HepG2 (cell line): ENCODE results near the gene CDC20.

Experiments
- JUND ChIP-seq: sonication (generic); formaldehyde crosslinking; IDR thresholded peaks from 2 replicates; pipeline ENCODE4 v1.8.0; 2022; ENCODE audit warnings: mild to moderate bottlenecking, missing genetic modification reagents
- PCBP1 ChIP-seq: fragments of 200-400 bp; formaldehyde crosslinking; IDR thresholded peaks from 2 replicates; pipeline ENCODE4 v1.6.1; 2017; ENCODE audit warnings: mild to moderate bottlenecking, low read depth, low read length, borderline replicate concordance
- ZNF263 ChIP-seq: sonication (generic); formaldehyde crosslinking; IDR thresholded peaks from 2 replicates; pipeline ENCODE4 v1.4.0; 2020; ENCODE audit warnings: missing genetic modification reagents
- ZNF407 ChIP-seq: sonication (generic); formaldehyde crosslinking; IDR thresholded peaks from one replicate; pipeline ENCODE4 v1.5.1; 2020; ENCODE audit warnings: mild to moderate bottlenecking, missing genetic modification reagents; ENCODE audit errors: not compliant biosample characterization

DNA sequence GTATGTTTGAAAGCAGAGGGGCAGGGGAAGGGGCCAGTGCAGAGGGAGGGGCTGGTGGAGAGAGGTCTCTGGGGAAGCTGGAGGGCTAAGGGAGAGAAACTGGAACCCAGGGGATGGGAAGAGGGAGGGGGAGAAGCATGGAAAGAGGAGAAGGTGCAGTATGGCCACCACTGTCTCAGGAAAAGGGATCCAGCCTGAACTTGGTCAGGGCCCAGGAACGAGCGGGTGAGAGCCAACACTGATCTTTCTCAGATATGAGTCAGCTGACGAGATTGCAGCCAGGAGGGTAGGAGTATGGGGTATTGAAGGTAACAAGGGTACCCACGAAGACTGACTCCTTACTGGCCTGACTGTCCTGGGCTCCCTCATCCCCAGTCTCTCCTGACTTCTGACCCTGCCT lies 40.0 kb upstream of the CDC20 start:
- TF ChIP-seq ZNF407 (CRISPR knock-in tag) (no peak), JUND (no peak), PCBP1 (no peak), ZNF263 (CRISPR knock-in tag) (no peak)
